Neural progenitor cell (in vitro differentiated cells): ENCODE results near the gene RNF32.

Source experiments
- CTCF ChIP-seq: fragments of 200-600 bp; sonication (generic); IDR thresholded peaks from 2 replicates; pipeline ENCODE4 v1.5.1; 2017; ENCODE audit warnings: antibody characterized with exemption, mild to moderate bottlenecking
- EZH2 ChIP-seq: fragments of 200-600 bp; sonication (generic); IDR thresholded peaks from 2 replicates; pipeline ENCODE4 v1.6.1; 2017; ENCODE audit warnings: antibody characterized with exemption, mild to moderate bottlenecking, moderate library complexity

- TF ChIP-seq CTCF (no peak), EZH2 (no peak)
Observed at GRCh38 chr7:156668130-156668741, 27.7 kb downstream of the RNF32 start.
